B cell (primary cell): ENCODE results near the gene ZCCHC24.

Experiments used
- EZH2 ChIP-seq: IDR thresholded peaks from 2 replicates; pipeline ENCODE4 v1.6.1; 2012; ENCODE audit warnings: borderline replicate concordance, low read depth, mild to moderate bottlenecking, moderate library complexity, low read length; ENCODE audit not compliant: insufficient read depth, poor library complexity, severe bottlenecking
- TF ChIP-seq, protein P1 (sequence below): fragments of 200-600 bp; IDR thresholded peaks from one replicate; pipeline ENCODE4 v1.8.0; 2022; ENCODE audit warnings: antibody characterized with exemption, mild to moderate bottlenecking

DNA sequence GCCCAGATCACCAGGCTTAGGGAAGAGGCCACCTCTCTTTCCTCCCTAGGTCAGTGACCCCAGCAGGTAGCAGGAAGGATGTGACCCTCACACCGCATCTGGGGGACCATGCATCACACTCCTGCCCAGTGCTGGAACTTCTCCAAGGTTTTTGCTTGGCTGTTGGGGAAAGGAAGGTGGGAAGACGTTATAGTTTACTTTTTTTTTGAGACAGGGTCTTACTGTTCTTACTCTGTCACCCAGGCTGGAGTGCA, 8.6 kb downstream of the ZCCHC24 start:
- TF ChIP-seq, protein P1, sequence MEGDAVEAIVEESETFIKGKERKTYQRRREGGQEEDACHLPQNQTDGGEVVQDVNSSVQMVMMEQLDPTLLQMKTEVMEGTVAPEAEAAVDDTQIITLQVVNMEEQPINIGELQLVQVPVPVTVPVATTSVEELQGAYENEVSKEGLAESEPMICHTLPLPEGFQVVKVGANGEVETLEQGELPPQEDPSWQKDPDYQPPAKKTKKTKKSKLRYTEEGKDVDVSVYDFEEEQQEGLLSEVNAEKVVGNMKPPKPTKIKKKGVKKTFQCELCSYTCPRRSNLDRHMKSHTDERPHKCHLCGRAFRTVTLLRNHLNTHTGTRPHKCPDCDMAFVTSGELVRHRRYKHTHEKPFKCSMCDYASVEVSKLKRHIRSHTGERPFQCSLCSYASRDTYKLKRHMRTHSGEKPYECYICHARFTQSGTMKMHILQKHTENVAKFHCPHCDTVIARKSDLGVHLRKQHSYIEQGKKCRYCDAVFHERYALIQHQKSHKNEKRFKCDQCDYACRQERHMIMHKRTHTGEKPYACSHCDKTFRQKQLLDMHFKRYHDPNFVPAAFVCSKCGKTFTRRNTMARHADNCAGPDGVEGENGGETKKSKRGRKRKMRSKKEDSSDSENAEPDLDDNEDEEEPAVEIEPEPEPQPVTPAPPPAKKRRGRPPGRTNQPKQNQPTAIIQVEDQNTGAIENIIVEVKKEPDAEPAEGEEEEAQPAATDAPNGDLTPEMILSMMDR = no peak
- TF ChIP-seq EZH2 = no peak
